ENCODE results near the gene RNF150. TPM values are rescaled to one million over a fixed set of nuclear protein-coding genes. Genes with fewer than 3 reads are reported as not detected.

RNF150 gene
- polyA plus RNA-seq, 1 donor = 28.9 TPM

DNA sequence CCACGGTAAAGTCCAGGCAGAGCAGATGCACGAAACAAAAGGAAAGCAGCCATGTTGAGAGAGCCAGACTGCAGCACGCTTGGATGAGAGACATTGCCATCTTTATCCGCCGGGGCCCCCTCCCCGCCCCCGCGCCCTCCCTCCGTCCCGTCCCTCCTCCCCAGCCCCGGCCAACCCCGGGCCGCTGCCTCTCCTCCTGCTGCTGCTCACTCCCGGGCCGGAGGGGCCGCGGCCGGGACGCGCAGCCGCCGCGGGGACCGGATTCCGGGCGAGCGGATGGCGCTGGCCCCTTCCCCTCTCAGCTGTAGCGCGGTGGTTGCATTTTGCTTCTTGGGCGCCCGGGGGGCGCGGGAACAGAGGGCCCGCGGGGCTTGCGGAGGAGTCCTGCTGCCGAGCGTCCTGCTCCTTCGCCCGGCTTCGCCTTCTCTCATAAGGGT lies 542 bp downstream of the RNF150 start:
- DNase-seq = peak; percentile 51

DNA sequence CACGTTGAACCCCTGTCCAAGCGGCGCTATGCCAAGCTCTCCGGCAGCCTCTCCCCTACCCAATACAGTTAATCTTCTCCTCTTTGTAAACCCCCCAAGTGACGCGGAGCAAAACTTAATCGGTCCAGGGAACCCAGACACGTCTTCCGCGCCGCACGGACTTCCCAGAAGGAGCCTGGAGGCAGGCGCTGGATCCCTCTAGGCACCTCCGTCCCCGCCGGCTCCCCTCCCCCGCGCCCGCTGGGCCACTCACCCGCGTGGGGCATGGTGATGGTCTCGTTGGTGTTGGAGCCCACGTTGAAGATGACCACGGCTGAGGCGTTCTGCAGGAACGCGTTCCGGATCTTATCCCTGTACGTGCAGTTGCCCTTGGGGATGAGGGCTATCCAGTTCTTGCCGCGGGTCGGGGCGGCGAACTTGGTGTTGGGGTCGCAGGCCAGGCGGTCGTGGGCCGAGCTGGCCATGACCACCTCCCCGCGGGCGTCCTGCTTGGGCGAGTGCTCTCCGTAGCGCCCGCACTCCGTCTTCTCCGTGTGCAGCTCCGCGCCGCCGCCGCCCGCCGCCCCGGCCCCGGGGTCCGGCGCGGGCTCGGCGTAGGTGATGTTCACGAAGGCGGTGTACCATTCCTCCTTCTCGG lies 1.1 kb downstream of the RNF150 start:
- DNase-seq = peak; percentile 47

GRCh38 chr4:141131723-141132071 lies 1.6 kb downstream of the RNF150 start:
- peak; percentile 11 for DNase-seq

DNA sequence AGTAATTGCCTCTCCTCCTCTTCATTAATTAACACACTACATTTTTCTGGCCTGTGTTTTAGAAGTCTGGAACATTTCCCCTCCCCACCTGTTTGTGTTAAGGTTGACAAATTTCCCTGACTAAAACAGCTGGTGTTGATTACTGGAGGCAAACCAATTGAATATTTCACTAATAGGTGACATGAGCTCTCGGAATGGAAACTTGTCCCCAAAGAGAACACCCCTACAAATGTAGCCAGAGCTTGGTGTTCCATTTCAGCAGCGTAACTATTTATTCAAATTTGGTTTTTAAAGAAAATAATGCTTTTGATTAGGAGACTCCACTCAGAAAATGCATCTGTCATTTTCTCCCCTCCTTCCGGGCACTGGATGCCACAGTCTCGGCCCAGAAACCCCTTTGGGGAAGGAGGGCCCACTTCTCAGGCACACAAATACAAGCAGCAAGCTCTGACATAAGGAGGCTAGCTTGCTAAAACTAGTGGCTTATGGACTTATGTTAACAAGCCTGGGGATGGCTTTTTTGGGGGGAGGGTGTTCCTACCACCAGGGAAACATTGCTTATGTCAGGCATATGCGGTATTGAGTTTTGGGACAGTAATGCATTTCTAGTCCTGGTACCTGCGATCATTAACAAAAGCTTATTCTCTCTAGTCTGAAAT lies 2.2 kb downstream of the RNF150 start:
- DNase-seq = peak; percentile 15

DNA sequence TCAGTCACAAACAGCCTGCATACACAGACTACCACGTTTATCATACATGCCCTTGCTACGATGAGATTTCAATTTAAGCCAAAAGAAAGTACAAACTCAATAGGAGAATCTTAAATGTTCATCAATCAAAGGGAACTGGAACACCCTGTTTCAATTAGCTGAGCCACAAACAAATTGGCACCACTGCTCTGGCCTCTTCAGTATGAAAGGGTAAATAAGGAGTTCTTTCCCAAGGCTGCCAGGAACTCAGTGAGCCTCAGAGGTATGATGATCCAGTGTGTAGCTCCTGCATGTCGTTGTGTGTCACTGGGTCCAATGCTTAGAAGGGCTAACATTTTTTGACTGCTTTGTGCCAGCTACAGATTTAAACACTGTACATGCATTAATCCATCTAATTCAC lies 5.4 kb downstream of the RNF150 start:
- DNase-seq = no peak

DNA sequence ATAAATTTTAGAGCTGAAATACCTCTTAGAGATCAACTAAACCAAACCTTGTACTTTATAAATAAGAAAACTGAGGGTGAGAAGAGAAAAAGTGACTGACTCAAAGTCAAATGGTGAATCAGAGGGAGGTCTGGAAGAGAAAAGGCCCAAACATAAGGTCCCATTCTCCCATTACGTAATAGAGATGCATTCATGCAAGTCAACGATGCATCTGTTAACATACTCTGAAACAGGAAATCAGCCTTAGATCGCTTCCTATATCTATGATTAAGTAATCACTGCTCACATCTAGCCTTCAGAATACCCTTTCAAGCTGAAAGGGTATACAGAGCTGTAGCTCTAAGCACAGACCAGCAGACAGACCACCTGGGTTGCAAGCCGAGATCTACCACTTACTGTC lies 6.5 kb downstream of the RNF150 start:
- no peak for DNase-seq

- DNase-seq = no peak
These were observed 9.0 kb downstream of the RNF150 start for GRCh38 chr4:141124224-141124623.

GRCh38 chr4:141121768-141122454 lies 11.4 kb downstream of the RNF150 start:
- no peak for DNase-seq

GRCh38 chr4:141121101-141121500 lies 12.2 kb downstream of the RNF150 start:
- no peak for DNase-seq

DNA sequence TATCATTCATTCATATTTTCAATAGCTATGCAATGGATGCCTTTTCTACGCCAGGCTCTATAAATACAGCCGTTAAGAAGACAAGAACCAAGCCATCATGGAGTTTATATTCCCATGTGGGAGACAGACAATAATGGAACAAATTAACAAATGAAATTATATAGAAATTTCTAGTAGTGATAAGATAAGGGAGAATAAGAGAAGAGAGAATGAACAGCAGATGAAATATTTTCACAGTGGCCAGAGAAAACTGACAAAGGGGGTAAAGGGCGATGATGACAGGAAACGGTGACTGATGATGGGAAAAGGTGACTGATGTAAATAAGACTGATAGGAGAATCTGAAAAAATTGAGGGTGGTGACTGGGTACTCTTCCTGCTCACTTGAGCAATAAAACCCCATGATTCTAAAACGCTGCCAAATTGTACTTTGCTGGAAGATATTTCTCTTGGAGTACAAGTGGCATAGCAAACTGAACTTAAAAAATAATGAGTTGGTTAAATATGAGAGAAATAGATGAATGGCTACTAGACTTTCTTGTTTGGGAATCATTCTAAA lies 13.2 kb downstream of the RNF150 start:
- no peak for DNase-seq

DNA sequence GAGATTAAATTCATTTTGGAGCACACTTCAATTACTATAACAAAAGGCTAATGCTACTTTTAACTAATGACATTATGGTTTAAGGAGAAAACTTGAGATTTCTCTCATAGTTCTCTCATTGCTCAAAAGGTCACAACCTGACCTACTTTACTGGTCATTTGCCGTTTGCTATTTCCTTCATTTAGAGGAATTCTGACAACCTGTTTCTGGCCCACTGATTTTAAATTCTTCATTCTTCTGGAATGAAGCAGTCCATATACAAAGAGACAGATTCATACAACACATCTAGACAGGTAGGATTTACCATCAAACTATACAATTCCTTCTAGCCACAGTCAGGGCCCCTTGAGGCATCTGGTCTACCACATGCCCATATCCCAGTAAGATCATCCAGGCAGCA lies 14.2 kb downstream of the RNF150 start:
- DNase-seq = no peak

DNA sequence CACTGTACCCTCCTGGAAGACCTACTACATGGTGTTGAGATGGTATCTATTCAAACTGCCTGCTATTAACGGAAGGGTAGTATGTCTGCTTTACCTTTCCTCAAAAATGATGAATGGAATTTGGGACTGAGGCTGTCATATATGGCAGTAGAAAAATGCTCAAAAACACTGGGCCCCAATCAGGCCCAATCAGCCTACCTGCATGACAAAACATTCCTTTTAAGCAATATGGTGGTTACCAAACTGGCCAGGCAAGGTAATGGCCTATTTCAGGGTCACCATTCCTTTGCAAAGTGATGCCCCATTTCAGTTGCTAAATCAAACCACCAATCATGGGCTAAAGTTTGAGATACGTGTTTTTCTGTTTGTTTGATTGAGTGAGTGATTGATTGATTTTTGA lies 14.9 kb downstream of the RNF150 start:
- DNase-seq = no peak

- no peak for DNase-seq
These were observed 15.3 kb downstream of the RNF150 start for GRCh38 chr4:141117935-141118334.

- DNase-seq = no peak
These were observed 23.3 kb downstream of the RNF150 start for GRCh38 chr4:141109983-141110382.

DNA sequence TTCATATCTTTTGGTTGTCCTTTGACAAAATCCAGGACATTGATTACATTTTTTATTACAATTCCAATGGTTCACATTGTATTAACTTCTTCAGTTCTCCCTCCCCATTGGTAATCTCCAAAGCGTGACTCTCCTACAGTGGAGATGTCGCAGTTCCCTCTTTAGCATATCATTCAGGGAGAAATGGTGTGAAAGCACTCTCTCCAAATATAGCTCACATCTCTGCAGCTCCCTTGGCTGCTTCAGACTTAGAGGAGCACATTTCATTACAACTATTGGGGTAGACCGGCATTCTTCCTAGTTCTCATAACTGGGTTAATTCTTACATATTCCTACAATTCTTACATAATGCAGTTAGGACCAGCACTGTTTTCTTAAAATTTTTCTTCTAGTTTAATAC lies 25.3 kb downstream of the RNF150 start:
- DNase-seq = no peak

- DNase-seq = no peak
These were observed 30.9 kb downstream of the RNF150 start for GRCh38 chr4:141102367-141102766.

- DNase-seq = no peak
These were observed 31.8 kb downstream of the RNF150 start for GRCh38 chr4:141101511-141101910.

DNA sequence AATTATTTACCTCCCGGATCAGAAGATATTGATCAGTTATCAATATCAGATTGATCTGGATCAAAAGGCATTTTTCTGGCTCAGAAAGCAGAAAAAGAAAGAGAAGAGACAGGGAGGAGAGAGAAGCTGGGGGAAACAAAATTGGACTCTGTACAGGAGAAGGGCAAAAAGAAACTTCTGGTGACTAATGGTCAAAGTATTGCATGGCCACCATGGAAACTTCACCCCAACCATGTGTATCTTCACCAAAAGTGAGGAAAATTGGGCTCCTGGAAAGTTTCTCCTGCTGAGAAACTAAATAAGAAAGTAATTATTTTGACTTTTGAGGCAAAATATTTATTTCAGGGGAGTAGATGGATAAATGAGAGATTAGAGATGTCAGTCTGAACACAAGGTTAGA lies 33.9 kb downstream of the RNF150 start:
- no peak for DNase-seq

DNA sequence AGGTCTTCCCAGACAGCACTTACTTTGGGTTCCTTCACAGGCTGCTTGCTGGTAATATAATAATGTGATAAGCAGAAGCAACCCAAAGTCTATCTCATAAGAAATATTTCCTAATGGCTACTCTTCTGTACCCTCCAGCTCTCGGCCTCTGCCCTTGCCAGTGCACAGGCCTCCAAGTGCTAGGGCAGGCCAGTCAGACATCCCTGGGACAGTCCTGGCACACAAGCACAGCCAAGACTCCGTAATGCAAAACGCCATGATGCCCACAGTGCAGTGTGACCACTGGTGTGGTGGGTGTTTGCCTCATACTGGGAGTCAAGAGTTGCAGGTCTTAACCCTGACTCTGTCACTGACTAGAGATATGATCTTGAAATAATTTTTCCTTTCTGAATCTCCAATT lies 35.1 kb downstream of the RNF150 start:
- DNase-seq = no peak

- DNase-seq = no peak
These were observed 42.8 kb downstream of the RNF150 start for GRCh38 chr4:141090473-141090872.

DNA sequence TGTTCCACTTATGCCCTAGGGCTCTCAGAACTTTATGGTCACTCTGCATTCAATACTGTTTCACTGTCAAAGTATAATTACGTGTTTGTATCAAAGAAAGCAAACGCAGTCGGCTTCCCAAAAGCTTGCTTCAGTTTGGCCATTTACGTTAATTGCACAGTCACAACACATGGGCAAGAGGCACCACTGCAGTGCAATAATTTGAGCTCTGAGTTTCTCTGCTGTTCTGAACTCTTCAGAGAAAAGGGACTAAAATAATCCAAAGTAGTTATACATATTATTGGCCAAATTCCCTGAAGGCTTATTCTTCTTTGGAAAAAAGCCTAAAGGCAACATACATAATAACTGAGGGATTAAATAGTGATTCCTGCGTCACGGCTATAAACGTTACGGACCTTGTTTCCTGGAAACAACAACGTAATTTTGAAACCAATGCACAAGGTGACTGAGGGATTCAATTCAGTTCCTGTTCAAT lies 51.3 kb downstream of the RNF150 start:
- no peak for DNase-seq

DNA sequence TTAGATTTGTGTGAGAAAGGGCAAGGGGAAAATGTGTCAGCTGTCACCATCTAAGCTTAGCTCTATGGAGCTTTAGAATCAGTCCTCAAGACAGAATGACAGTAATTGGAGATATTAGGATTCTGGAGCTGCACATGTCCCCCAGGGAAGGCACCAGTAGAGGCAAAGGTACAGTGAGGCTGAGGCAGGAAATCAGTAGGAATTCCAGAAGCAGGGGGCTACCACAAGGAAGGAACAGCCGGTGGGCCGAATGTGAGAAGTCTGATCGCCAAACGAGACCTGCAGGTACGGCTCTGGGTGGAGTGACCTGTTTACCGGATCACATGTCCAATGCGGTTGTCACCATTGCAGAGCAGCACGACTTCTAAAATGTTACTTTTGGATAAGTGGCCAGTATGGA lies 52.6 kb downstream of the RNF150 start:
- DNase-seq = no peak

GRCh38 chr4:141079393-141079930 lies 53.8 kb downstream of the RNF150 start:
- DNase-seq = no peak

Measured in left kidney (tissue), 2 donors.